Measurements from ENCODE around the gene CCNT2. TPM values are rescaled to one million over a fixed set of nuclear protein-coding genes. Genes with fewer than 3 reads are reported as not detected.
A peak's percentile ranks its signal among the peaks of the same experiment; 100 is the strongest.

CCNT2 gene
- total RNA-seq, 4 donors from 2014 or later: 23.2 to 41.8 (median 34.5) TPM

DNA sequence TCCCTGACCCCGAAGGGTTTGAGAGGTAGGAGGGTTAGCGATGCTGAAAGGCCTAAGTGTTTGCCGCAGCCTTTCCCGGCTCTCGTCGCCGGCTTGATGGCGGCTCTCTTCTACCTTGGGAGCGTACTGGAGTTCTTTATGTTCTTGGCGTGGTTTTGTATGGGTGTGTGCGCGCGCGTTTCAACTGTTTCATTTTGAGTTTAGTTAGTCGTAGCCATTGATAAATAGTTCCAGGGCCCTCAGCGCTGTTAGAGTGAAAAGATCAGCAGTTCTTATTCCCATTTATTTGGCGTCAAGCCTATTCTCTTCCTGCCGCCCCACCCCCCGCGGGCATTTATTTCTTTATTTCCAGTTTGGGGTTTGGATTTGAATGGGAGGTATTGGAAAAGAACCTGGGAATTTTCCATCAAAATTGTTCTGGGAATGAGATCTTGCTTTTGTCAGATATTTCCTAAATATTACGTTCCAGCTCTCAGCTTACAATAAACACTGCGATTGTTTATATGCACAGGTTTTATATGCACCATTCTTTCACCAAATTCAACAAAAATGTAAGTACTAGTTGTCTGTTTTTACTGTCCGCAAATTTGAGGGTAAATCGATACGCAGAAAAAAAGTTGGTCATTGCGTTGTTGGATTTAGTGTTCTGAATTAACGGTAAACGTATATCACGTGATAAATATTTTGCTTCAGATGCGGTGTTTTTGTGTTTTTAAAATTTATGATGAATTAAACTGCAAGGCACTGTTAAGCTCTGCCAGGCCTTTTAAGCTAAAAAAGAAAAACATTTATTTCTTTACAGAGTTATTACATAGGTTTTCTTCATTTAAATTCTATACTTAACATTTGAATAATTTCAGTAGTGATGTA is 954 bp downstream of the CCNT2 start:
- ATAC-seq (ENCODE audit: low FRiP score) (peak; percentile 1), DNase-seq (ENCODE audit: low spot score) (peak; percentile 24)
- TF ChIP-seq, protein P1, sequence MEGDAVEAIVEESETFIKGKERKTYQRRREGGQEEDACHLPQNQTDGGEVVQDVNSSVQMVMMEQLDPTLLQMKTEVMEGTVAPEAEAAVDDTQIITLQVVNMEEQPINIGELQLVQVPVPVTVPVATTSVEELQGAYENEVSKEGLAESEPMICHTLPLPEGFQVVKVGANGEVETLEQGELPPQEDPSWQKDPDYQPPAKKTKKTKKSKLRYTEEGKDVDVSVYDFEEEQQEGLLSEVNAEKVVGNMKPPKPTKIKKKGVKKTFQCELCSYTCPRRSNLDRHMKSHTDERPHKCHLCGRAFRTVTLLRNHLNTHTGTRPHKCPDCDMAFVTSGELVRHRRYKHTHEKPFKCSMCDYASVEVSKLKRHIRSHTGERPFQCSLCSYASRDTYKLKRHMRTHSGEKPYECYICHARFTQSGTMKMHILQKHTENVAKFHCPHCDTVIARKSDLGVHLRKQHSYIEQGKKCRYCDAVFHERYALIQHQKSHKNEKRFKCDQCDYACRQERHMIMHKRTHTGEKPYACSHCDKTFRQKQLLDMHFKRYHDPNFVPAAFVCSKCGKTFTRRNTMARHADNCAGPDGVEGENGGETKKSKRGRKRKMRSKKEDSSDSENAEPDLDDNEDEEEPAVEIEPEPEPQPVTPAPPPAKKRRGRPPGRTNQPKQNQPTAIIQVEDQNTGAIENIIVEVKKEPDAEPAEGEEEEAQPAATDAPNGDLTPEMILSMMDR (IDR thresholded peaks at IDR 0.05): no peak

DNA sequence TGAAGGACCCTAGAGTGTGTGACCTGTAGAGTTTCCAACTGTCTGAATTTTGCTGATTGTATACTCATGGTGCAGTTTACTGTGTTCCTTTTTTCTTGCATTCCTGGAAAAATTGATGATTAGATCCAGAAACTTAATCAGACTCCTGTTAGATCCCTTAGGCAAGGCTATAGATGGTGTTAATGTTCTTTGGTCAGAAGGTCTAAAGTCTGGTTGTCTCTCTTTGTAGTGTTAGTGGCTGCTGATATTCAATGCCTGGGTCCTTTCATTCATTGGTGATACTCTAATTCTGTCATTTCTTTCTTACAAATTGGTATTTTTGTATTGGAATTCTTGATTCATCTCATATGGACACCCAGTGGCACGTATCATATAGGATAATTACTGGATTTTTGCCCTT is 6.3 kb downstream of the CCNT2 start:
- TF ChIP-seq, protein P1 (IDR thresholded peaks at IDR 0.05): no peak
- DNase-seq (ENCODE audit: low spot score) (no peak), ATAC-seq (ENCODE audit: low FRiP score) (no peak)

DNA sequence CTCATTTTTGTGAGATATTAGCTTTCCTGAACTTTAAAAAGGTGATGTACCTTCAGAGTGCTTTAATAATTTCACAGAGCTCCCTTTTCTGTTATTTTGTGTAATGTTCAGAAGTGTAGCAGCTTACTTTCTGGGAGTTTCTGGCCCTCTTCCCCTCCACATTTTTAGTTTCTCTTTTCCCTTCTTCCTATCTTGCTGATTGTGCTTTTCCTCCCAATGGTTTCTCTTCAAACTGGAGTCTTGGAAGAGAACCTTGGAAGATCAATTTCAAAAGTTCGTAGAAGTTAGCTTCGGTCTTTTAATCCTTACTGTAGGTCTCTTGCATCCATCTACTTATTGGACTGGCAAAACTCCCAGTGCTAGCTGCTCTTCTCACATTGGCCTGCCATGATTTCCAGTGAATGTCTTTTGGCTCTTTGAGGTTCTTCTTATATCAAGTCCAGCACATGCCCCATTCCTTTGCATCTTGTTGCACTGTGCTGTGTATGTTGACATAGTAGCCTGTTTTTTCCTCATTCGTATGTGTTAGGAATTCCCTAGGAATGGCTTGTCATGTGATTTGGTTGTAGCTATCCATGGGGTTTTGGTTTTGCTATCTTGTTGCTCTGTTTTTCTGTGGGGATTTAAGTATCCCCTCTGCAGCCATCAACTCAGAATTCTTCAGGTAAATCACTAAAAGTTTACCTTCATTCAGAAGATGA is 7.8 kb downstream of the CCNT2 start:
- TF ChIP-seq, protein P1 (IDR thresholded peaks at IDR 0.05): no peak
- DNase-seq (ENCODE audit: low spot score) (no peak), ATAC-seq (ENCODE audit: low FRiP score) (no peak)

DNA sequence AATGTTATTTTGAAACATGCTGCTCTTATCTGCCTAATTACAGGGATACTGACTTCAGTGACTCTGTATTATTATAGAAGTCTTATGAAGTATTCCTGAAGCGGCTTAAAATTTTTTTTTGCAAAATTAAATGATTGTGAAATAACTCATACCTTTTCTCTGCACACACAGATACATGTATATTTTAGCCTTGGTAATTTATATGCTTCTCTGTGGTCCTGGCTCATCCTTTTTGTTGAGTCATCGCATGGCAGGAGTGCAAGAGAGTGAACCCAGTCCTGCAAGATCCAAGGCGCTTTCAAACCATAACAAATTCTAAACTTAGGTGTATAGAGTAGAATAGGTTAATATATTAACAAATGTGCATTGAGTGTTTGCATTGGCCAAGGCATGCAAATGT is 8.6 kb downstream of the CCNT2 start:
- DNase-seq (ENCODE audit: low spot score): no peak
- peak; percentile 89 for ATAC-seq (ENCODE audit: low FRiP score)
- TF ChIP-seq, protein P1 (IDR thresholded peaks at IDR 0.05): no peak

DNA sequence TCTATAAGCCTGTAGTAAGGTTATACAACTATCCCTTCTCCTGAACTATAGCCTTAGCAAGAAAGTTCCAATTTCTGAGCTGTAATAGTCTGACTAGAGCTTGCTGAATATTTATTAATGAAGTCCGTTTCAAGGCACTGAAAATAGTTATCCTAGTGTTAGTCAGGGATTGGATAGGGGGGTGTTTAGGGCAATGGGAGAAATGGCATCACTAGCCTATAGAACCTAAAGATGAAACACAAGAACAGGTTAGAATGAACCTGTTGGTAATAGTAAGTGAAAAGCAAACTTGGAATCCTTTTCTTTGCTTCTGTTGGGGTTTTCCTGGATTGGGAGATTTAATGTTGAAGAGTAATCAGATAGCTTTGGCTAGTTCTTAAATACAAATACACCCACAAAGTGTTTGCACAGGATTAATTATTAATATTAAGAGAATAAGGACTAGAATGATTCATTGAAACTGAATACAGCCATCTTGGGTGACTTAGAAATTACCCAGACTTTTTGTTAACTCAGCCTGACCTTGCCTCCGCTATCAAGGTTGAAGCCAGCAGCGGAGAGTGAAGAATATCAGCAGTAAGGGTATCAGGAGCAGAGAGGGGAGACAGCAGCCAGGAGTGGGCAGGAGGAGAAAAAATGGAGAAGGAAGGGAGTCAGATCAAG is 14.4 kb downstream of the CCNT2 start:
- no peak for DNase-seq (ENCODE audit: low spot score)
- TF ChIP-seq, protein P1 (IDR thresholded peaks at IDR 0.05): no peak
- ATAC-seq (ENCODE audit: low FRiP score): no peak

DNA sequence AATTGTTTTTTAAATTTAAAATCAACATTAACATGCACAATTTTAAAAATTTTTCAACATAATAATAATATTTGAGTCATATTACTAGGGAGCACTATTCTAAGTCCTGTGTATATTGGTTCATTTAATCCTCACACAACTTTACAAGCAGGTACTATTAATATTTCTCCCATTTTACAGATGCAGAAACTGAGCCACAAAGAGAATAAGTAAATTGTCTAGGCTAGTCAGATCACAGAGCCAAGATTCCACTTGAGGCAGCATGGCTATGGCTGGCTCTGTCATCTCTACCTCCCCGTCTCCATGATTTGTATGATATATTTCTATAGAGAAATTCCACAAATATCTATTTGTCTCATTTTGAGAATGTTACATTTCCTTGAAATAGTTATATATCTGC is 15.1 kb downstream of the CCNT2 start:
- no peak for ATAC-seq (ENCODE audit: low FRiP score)
- TF ChIP-seq, protein P1 (IDR thresholded peaks at IDR 0.05): no peak
- DNase-seq (ENCODE audit: low spot score): no peak
